Middle frontal gyrus (tissue), 1 donor: Measurements from ENCODE around the gene ULK3.
A peak's percentile ranks its signal among the peaks of the same experiment; 100 is the strongest.
"Not testable (repeated sequence)": the region's sequence is repeated elsewhere in the genome, so short reads cannot be mapped to it uniquely, and the experiment has no call there.

ENCODE experiments used
- DNase-seq: peaks from one replicate; pipeline ENCODE4 v3.0.0-alpha.2; 2015; ENCODE audit warnings: low spot score; ENCODE audit errors: extremely low spot score

Gene ULK3, protein sequence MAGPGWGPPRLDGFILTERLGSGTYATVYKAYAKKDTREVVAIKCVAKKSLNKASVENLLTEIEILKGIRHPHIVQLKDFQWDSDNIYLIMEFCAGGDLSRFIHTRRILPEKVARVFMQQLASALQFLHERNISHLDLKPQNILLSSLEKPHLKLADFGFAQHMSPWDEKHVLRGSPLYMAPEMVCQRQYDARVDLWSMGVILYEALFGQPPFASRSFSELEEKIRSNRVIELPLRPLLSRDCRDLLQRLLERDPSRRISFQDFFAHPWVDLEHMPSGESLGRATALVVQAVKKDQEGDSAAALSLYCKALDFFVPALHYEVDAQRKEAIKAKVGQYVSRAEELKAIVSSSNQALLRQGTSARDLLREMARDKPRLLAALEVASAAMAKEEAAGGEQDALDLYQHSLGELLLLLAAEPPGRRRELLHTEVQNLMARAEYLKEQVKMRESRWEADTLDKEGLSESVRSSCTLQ

DNA sequence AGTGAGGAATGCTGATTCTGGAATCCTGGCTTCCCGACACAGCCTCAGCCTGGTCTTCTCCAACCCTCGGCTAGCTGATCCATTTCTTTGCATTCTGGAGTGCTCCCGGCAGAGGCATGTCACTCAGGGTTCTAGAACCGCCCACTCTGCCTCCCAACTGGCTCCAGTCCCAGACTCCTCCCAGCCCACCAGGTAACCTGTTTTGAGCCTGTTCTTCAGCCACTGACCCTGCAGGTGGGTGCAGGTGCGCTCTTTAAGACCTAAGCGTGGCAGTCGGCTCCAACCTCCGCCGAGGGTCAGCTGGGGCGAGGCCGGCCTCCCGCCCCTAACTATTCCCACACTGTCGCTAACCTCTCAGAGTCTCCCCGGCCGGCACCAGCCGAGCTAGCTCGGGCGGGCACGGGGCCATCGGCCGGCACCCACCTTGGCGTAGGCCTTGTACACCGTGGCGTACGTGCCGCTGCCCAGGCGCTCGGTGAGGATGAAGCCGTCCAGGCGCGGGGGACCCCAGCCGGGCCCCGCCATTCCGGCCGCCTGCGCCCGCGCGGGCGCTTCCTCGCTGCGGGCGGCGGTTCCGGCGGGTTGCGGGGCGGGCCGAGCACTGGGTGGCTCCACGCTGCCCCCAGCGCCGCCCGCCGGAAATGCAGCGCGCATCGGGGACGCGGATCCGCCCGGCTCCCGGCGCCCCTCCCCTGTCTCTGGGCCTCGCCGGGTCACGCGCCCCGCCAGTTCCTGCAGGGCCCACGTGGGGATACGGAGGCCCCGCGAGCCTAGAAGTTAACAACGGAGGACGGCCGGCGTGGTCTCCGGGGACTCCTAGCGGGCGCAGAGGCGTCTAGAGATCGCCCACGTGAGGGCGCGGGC is at the start of gene ULK3:
TSS of gene ULK3 (minus strand) at position 576 of the 864 bp plus-strand sequence. CDS start at position 525, 51 bp downstream.
- peak; percentile 89 for DNase-seq

DNA sequence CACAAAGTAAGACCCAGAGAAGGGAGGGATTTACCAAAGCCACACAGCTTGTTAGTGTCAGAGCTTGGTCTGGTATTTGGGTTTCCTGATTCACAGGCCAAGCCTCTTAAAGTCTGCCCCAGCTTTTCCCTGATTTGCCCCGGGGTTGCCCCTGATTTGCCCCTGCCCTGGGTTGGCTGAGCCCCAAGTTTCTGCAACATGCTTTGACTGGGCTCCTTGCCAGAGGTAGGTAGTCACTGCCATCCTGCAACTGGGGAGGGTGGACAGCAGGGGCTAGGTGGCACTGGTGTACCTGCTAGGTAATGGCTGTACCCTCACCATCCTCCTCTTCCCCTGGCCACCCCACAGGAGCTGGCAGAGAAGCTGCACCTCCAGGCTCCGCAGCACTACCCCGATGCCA is 49.4 kb upstream of the ULK3 start:
- DNase-seq: no peak

DNA sequence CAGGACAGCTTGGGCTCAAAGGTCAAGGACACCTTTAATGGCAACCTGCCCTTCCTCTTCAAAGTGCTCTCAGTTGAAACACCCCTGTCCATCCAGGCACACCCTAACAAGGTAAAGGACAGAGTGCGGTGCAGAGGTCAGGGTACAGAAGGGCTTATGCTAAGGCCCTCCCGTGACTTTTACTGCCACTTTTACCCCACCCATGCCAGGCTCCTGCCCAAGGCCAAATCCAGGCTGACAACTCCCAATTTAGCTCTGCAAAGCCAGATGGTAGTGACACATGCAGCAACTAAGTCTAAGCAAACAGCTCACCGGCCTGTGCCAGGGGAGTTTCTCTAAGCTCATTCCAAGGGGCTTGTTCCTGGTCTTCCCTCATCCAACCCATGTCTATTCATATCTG is 48.5 kb upstream of the ULK3 start:
- no peak for DNase-seq

DNA sequence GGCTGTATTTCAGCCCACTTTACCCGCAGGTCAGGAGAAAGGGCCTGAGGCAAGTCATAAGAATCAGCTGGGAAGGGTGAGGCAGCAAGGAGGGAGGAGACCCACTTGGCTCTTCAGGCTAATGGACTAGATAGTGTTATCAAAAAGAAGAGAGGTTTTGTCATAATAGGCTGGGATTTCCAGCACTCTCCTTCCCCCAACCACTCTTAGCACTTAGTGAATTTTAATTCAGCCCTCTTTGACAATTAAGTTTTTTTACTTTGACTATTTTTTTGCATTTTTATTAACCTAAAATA is 47.7 kb upstream of the ULK3 start:
- no peak for DNase-seq

DNA sequence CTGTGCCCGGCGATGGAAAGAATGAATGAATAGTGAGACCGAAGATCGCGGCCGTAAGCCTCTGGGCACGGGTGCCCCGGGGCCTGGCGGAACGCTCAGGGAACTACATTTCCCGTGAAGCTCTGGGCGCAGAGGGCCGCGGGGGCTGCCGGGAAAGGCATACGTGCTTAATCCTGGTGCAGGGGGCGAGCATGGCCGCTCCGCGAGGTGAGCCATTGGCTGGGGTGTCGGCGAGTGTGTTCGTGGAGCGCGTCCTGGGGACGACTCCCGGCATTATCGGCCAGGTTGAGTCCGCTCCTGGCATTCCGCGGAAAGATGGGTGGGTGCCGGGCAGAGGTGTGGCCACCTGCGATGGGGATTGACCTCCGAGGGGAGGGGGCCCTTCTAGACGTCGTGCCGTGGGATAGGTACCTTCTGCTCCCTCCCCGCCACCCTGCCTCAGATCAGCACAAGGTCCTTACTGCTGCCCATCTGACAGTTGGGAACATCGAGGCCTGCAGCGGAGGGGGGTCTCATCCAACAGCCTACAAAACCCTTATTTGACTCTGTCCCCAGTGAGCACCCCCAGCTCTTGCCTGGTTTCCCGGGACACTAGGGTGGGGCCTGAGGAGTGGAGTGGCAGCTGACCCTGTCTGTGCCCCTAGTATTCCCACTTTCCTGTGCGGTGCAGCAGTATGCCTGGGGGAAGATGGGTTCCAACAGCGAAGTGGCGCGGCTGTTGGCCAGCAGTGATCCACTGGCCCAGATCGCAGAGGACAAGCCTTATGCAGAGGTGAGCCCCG is 47.1 kb upstream of the ULK3 start, which contains the start of gene MPI:
TSS of gene MPI (plus strand) at position 160 of the 782 bp plus-strand sequence. CDS start at position 192, 32 bp downstream.
- DNase-seq: peak; percentile 83

DNA sequence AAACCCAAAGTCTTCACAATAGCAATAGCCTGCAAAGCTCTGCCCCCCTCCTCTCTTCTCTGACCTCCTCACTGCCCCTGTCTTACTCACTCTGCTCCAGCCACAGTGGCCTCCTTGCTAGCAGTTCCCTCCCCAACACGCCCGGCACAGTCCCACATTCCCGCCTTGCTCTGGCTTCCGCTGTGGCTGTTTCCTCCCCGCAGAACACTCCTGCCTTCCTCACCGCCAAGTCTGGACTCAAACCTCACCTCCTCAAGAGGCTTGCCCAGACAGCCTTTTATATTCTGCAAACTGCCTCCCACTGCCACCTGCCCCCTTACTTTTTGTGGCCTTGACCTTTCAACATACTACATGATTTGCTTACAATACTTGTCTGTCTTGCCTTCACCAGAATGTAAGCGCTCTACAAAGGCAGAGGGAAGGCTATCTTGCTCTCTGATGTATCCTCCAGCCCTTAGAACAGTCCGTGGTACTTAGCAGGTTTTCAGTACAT is 46.5 kb upstream of the ULK3 start:
- DNase-seq: no peak

DNA sequence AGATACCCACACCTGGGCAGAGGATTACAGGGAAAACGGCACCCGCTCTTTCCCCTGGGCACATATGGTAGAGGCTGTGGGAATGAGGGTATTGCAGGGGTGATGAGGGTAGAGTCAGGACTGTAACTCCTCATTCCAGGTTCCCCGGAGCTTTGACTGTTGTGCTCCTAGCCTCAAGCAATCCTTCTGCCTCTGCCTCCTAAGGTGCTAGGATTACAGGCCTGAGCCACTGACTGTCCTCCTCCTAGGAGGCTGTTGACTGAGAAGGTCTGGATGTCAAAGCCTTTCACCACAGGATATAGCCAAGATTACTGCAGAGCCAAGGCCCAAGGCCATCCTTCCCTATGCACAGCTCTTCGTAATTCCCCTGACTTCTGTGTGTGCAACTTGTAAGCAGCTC is 45.8 kb upstream of the ULK3 start:
- no peak for DNase-seq

DNA sequence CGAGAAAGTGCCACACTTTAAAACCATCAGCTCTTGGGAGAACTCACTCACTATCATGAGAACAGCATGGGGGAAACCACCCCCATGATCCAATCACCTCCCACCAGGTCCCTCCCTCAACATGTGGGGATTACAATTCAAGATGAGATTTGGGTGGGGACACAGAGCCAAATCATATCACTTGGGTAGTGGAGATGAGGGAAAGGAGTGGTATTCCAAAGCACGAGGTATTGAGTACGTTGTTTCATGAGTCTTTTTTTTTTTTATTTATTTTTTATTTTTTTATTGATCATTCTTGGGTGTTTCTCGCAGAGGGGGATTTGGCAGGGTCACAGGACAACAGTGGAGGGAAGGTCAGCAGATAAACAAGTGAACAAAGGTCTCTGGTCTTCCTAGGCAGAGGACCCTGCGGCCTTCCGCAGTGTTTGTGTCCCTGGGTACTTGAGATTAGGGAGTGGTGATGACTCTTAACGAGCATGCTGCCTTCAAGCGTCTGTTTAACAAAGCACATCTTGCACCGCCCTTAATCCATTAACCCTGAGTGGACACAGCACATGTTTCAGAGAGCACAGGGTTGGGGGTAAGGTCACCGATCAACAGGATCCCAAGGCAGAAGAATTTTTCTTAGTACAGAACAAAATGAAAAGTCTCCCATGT is 44.7 kb upstream of the ULK3 start:
- DNase-seq: not testable (repeated sequence)

DNA sequence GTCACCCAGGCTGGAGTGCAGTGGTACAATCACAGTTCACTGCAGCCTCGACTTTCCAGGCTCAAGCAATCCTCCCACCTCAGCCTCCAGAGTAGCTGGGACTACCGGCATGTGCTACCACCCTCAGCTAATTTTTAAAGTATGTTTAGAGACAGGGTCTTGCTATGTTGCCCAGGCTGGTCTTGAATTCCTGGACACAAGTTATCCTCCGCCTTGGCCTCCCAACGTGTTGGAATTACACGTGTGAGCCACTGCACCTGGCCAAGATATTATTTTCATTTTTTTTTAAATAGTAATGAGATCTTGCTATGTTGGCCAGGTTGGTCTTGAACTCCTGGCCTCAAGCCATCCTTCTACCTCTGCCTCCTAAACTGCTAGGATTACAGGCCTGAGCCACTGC is 42.5 kb upstream of the ULK3 start:
- no peak for DNase-seq

DNA sequence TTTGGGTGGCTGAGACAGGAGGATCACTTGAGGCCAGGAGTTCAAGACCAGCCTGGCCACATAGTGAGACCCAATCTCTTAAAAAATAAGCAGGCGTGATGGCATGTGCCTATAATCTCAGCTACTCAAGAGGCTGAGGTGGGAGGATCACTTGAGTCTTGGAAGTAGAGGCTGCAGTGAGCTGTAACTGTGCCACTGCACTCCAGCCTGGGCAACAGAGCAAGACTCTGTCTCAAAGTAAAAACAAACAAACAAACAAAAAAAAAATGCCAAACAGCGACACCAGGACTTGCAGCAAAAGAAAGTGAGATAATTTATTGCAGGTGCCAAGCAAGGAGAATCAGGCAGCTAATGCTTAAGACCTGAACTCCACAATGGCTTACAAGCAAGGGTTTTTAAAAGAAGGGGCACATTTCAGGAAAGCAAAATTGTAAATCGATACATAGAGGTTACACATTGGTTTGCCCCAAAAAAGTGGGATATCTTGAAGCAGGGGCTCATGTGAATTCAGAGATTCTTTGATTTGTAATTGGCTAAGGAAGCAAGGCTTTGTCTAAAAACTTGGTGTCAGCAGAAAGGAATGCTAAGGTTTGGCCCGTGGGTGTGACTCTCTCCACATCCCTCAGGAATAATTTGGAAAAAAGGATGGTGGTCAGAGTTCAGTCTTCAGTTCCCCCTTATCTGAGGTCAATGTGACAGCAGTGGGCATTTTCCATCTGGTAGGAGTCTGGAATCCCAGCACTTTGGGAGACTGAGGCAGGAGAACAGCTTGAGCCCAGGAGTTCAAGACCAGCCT is 41.7 kb upstream of the ULK3 start:
- no peak for DNase-seq

DNA sequence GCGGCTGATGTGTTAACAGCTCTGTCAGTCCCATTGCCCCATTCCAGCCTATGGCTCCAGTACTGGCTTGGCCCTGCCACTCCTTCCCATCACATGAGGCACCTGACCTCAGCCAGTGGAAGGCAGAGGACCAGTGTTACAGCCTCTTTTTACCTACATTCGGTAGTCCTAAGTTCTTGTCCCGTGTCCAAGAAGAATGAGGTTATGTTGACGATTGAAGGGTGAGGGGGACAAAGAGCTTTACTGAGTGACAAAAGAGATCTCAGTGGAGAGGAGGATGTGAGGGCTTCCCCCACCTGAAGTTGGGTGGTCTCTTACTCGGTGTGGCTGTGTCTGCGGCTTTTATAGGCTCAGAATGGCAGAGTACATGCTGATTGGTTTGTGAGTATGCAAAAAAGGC is 39.6 kb upstream of the ULK3 start:
- no peak for DNase-seq

DNA sequence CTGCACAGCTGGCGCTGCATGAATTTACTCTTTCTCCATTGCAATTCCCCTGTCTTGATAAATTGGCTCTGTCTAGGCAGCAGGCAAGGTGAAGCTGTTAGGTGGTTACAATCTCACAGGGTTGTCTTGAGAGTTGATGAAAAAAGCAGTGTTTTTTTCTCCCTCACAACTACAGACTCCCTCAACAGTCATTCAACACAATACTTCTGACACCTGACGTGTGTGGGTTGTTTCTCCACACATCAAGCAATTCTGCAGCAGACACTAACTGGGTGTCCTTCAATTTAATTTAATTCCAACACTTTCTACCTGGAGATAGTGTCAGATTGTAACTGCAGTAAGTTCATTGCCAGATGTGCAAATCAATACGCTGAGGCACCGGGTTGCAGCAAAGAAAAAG is 35.3 kb upstream of the ULK3 start:
- DNase-seq: no peak

DNA sequence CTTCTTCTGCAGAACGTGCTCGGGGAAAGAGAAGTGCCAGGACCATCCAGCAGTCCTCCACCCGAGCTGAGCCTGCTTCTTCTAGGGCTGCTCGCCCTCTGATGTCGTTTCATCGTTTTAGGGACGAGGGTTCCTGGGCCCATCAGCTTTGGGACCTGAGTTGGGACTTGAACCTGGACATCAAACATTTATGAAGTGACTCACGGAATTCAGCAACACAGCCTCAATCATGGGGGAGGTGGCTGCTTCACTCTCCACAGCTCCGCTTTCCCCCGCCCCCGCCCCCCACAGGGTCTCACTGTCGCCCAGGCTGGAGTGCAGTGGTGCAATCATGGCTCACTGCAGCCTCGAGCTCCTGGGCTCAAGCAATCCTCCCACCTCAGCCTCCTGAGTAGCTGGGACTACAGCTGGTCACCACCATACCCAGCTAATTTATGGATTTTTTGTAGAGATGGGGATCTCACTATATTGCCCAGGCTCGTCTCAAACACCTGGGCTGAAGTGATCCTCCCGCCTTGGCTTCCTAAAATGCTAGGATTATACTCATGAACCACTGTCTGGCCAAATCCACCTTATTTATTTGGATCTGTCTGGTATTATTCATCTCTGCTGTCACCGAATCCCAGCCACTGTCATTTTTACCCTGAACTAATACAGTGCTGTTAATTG is 30.9 kb upstream of the ULK3 start:
- no peak for DNase-seq

DNA sequence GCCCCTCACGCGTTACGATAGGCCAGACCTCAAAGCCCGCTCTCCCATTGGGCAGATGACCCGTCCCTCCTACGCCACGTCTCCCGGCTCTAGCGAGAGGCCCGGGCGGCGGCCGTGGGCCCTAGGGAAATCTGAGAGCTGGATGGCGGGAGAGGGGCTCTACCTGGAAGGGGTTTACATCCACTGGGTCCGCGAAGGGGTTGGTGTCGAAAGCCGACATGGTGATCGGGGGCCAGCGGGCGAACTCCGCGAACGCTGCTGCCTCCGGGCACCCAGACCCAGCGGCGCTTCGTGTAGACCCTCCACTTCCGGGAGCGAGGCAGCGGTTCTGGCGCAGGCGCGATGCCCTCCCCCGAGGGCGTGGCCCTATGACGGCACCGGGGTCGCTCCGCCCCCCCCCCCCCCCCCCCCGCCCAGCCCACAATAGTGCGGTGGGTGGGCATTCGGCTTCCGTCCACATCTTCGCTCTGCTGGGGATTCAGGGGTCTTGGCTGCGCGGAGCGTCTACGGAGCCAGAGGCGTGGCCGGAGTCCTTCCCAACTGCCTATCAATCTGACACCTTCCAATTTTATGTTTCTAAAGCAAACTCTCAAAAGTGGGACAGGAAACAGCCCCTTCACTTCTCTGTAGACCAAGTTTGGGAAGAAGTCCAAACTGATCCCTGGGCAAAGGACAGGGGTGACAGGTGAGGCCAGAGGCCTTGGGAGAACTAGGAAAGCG is 30.2 kb upstream of the ULK3 start, which contains the start of gene SCAMP2:
TSS of gene SCAMP2 (minus strand) at position 330 of the 720 bp plus-strand sequence. CDS start at position 220, 110 bp downstream.
- peak; percentile 83 for DNase-seq

DNA sequence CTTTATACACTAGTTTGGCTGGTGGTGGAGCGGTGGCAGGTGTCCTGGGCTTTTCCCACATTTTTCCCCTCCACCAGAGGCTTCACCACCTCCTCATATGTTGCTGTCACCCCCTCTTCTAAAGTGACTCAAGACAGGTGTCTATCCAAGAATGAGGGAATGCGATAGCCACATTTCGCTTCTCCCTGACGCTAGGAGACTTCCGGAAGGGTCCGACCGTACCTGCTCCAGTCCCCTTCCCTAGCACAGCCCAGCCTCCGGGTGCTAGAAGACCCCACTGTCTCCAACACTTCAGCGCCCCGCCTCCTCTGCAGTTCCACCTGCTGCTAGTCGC is 29.7 kb upstream of the ULK3 start:
- no peak for DNase-seq

DNA sequence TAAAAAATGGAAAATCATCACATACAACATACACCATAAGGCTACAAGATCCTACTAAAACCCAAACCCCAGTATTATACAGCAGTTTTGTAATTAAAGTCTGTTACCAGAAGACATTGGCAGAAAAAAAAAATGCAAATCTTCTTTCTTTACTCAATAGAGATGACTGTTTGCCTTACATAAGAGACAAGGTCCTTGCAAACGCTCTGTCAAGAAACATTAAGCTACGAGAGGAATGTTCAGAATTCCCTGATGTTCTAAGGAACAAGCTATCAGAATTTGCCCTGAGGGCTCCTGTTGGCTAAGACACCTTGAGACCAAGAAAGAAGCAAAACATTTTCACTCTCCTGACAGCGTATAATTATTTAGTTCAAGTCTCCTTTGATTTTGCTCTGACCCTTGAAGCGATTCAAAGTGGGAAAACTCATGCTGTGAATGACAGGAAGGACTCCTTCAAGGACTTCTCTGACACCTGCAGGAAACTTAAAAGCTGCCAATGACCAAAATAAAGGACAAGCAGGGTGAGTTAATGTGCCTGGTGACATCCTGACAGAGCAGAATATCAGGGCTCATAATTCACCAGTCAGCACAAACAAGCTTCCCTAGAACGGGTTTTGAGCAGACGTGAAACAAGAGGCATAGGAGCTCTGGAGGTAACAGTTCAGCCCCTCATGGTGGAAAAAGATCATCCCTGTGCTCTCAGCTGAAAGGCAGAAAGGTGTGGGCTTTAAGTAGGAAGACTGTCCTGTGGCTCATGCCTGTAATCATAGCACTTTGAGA is 27.7 kb upstream of the ULK3 start:
- DNase-seq: no peak

DNA sequence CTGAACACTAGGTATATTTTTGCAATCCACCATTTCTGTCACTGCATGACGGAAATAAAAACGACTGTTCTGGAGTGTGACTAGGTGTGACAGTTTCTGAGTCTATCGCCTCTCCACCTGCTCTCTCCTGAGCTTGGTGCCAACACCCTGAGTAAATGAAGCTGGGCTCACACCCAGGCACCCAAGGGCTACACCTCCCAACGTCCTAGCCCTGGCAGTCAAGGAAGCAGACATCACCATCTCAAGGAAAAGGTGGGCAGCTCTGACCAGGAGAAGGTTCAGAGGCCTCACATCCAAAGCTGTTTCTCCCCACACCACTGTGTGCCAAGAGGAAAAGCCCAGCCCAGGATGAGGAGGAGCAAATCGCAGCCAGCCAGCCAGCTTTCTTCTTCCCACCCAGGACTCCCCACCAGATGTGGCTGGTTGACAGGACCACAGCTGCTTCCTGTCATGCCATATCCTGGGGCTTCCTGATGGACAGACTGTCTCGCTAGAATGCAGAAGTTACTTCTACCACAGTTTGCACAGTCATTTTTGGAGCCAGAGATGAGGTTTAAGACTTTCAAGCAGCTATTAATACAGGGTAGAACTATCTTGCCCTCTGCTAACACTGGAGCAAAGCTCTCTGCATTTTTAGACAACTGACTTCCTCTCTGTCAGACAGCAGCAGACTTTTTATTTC is 26.9 kb upstream of the ULK3 start:
- DNase-seq: no peak

DNA sequence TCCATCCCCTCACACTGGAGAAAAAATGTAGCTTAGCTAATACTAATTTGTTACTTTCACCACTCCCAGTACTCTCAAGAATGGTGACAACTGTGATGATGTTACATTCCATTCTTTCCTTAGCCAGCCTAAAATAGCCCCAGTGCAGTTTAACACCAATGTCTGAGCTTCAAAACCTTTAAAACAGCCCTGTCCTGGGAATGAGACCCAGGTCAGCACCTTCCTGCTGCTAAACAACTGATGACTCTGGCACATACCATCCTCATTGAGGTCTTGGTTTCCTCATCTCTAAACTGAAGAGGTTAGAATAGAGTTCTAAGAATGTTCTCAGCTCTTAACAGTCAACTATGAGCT is 26.4 kb upstream of the ULK3 start:
- no peak for DNase-seq
